GM18858 (cell line): ENCODE measurements around the gene DNAJC24.

Experiments used
- ATAC-seq: cut with Tn5 transposase; IDR thresholded peaks from one replicate; pipeline ENCODE4 v1.9.1; 2021; ENCODE audit not compliant: unreplicated experiment

The DNAJC24 gene

GRCh38 chr11:31480930-31481329, 111.3 kb downstream of the DNAJC24 start:
- no peak for ATAC-seq
